A204.1 (cell line): Measurements from ENCODE around the gene SIPA1L3.
"Not testable (repeated sequence)": the region's sequence is repeated elsewhere in the genome, so short reads cannot be mapped to it uniquely, and the experiment has no call there.

Experiments
- FAIRE-seq: peaks from 2 replicates; lab custom pipeline; 2012; peaks lifted over from hg19 to GRCh38; lab: Jason Lieb, UNC

The SIPA1L3 gene

DNA sequence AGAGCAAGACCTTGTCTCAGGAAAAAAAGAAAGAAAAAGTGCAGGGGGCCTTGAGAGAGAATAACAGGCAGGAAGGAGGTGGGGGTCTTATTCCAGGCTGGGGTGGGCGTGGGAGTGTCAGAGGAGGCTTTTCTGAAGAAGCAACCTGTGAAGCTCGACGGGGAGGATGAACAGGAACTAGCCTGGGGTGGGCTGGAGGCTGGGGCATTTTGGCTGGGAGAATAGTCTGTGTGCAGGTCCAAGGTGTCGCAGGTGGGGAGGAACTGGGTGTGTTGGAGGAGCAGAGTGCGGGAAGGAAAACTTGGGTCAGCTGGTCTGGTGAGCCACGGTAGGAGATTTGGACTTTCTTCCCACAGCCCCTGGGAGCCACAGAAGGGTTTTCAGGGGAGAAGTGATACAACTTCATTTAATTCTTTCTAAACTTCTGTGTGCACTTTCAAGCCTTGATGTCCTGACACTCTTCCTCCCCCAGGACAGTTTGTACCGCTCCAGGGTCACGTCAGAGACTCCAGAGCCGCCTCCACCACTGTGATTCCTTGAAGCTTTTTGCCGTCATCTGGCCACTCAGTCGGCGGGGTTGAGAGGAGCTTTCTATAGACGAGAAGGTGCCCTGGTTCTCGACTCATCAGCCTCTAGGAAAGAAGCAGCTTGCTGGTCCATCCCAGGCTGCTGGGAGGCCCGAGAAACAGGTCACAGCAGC lies 138.7 kb downstream of the SIPA1L3 start:
- FAIRE-seq, result no peak

DNA sequence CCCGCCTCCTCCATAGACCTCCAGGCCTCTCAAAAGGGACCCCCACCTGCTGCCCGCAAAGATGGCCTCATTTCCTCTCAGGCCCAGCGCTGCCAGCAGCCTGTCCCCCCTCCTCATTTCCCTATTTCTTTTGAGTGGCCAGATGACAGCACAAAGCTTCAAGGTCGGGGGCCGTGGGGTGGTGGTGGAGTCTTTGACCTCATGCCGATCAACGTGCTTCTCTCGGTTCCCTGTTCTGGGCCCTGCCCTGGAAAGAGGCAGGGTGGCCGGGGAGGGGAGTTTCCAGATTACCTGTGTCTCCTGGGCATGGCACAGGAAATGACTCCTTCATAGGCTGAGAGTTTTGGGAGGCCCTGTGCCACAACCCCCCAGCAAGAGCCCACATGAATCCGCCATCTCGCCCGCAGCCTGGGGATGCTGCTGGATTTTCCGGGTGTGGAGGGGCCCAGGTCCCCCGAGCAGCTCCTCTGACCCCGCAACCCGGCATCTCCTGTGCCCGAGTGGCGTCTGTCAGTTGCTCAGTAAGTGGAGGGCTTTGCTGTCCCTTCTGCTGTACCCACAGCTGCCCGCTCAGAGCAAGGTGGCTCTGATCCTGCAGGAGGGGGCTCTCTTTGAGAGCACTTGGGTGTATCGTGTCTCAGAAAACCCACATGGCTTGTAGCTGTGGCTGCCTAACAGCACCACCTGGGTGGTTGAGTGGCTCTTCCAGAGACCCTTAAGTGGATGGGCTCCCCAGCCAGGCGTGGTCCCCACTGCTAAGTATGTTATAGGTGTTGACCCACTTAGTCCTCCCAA lies 139.4 kb downstream of the SIPA1L3 start:
- FAIRE-seq, result no peak

DNA sequence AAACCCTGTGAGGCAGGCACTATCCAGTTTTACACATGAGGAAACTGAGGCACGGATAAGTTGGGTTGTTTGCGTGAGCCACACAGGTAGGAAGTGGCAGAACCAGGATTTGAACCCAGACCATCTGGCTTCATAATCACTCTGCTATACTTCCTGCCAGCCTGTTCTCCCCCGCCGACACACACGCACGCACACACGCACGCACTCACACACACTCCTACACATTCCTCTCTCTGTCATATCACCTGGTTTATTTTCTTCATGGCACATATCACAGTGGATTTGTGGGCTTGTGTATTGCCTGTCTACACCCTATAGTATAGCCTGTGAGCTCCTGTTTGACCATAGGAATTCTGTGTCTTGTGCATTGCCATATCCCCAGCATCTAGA lies 140.0 kb downstream of the SIPA1L3 start:
- no peak for FAIRE-seq

- FAIRE-seq, result no peak
Measured at GRCh38 chr19:38047641-38048040, 140.6 kb downstream of the SIPA1L3 start.

DNA sequence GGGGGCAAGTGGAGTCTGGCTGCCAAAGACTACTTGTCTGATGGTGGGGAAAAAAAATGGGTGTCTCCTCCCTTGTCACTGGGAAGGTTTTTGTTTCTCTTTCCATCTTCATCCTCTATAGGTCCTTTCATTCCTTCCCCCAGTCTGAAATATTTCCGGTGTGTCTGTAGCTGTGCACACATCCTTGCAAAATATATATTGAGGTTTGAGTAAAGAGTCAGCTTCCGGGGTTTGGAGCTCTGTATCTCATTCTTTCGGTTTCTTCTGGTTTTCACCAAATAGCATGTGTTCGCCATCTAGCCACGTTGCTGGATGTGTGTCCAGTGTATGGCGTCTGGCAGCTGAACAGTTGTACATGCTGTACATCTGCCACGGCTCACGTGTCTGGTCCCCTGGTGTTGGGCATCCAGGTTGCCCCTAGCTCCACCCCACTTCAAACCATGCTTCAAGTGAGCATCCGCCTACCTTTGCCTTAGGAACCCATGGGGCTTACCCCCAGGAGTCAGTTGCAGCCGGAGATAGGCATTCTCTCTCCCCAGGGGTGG lies 142.2 kb downstream of the SIPA1L3 start:
- FAIRE-seq, result no peak

- no peak for FAIRE-seq
Measured at GRCh38 chr19:38055010-38055409, 148.0 kb downstream of the SIPA1L3 start.

GRCh38 chr19:38055655-38056521 lies 148.9 kb downstream of the SIPA1L3 start:
- FAIRE-seq, result no peak

- FAIRE-seq, result no peak
Measured at GRCh38 chr19:38056646-38057045, 149.6 kb downstream of the SIPA1L3 start.

- FAIRE-seq, result no peak
Measured at GRCh38 chr19:38057959-38058690, 151.1 kb downstream of the SIPA1L3 start.

DNA sequence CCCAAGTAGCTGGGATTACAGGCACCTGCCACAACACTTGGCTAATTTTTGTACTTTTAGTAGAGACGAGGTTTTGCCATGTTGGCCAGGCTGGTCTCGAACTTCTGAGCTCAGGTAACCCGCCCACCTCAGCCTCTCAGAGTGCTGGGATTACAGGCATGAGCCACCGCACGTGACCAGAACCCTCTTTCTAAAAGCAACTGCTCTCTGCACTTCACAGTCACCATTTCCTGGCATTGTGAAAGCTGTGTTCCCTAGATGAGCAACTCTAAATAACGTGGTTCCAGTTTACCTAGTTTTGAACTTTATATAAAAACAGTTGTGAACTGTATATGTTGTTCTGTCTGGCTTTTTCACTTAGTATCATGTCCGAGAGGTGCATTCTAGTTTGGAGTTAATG lies 152.9 kb downstream of the SIPA1L3 start:
- FAIRE-seq, result no peak

- FAIRE-seq, result no peak
Measured at GRCh38 chr19:38060331-38060730, 153.3 kb downstream of the SIPA1L3 start.

- no peak for FAIRE-seq
Measured at GRCh38 chr19:38061294-38061693, 154.3 kb downstream of the SIPA1L3 start.

GRCh38 chr19:38062959-38063761 lies 156.2 kb downstream of the SIPA1L3 start:
- FAIRE-seq, result no peak

GRCh38 chr19:38063928-38064327 lies 156.9 kb downstream of the SIPA1L3 start:
- no peak for FAIRE-seq

GRCh38 chr19:38064661-38065425 lies 157.8 kb downstream of the SIPA1L3 start:
- no peak for FAIRE-seq

DNA sequence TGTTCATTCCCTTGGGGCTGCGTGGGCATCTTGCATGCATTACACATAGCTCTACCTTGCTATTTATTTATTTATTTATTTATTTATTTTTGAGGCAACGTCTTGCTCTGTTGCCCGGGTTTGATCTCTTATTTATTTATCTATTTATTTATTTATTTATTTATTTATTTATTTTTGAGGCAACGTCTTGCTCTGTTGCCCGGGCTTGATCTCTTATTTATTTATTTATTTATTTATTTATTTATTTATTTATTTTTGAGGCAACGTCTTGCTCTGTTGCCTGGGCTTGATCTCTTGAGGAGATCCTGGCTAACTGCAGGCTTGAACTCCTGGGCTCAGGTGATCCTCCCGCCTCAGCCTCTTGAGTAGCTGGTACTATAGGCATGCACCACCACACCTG lies 158.8 kb downstream of the SIPA1L3 start:
- peak; percentile 19 for FAIRE-seq

- no peak for FAIRE-seq
Measured at GRCh38 chr19:38068826-38069225, 161.8 kb downstream of the SIPA1L3 start.

- no peak for FAIRE-seq
Measured at GRCh38 chr19:38070573-38070972, 163.6 kb downstream of the SIPA1L3 start.

GRCh38 chr19:38071054-38071453 lies 164.0 kb downstream of the SIPA1L3 start:
- not testable (repeated sequence) for FAIRE-seq

DNA sequence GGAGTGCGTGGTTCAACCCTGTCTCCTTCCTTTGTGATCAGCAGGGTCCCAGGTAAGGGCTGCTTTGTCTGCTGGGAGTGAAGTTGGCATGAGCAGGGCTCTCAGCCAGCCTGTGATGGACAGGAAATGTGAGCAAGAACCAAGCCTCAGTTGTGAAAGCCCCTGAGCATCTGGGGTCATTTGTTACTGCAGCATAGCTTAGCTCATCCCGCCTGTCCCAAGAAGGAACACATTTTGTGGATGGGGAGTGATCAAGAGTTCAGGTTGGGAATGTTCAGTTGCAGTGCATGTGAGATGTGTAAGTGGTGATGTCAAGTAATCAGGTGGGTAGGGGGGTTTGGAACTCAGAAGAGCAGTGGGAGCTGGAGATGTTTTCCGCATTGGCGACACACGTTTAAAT lies 164.6 kb downstream of the SIPA1L3 start:
- FAIRE-seq, result no peak
